Measurements from ENCODE around the gene C2orf92. TPM values are rescaled to one million over a fixed set of nuclear protein-coding genes. Genes with fewer than 3 reads are reported as not detected.
"Not testable (repeated sequence)": the region's sequence is repeated elsewhere in the genome, so short reads cannot be mapped to it uniquely, and the experiment has no call there.

C2orf92 gene
- 17.7 TPM for total RNA-seq

DNA sequence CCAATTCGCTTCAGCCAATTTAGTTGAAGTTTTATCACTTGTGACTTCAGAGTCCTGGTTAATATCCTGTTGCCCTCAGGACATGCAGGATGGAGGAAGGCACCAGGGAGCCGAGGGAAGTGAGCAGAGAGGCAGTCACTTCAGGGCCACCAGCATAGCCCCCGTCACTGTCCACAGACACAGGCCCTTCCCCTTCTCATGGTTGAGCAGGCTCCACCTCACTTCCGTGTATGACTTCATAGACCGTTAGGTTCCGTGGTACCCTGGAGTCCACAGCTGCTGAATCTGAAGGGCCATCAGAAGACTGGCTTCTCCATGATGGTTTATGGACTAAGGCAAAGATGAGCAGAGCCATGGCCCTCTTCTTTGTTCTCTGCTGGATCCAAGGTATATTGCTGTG lies at the start of gene C2orf92:
Gene C2orf92 (plus strand): TSS at position 266 of the 400 bp plus-strand sequence. CDS start 76 bp downstream, at position 342.
- ATAC-seq (no peak), DNase-seq (ENCODE audit: low spot score) (no peak)
- intact Hi-C loops (cut with DNase I), result no loop called here

DNA sequence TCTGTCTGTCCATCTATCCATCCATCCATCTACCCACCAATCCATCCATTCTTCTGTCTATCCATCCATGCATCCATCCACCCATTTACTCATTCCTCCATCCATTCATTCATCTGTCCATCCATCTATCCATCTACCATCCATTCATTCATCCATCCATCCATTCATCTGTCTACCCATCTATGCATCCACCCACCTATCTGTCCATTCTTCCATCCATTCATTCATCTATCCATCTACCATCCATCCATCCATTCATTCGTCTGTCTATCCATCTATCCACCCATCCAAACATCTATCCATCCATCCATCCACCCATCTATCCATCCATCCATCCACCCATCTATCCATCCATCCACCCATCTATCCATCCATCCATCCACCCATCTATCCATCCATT lies 49.0 kb upstream of the C2orf92 start:
- ATAC-seq; DNase-seq (ENCODE audit: low spot score); intact Hi-C loops (cut with DNase I): not testable (repeated sequence)

DNA sequence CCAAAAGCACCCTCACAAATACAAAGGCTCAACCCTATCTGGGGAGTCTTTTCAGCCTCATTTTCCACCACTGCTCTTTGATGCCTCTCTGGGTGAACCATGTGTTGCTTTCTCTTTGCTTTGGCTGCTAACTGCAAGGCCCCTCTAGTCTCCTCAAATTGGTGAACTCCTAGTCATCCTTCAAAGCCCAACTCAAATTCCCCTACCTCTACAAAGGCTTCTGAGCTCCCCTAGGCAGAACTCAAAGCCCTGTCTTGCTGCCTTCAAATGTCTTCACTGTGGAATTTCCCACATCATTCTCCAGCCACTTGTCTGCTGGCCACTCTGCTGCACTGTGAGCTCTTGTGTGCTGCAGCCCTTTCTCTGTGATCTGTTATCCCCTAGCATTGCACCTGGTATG lies 46.5 kb upstream of the C2orf92 start:
- DNase-seq (ENCODE audit: low spot score); intact Hi-C loops (cut with DNase I): not testable (repeated sequence)

DNA sequence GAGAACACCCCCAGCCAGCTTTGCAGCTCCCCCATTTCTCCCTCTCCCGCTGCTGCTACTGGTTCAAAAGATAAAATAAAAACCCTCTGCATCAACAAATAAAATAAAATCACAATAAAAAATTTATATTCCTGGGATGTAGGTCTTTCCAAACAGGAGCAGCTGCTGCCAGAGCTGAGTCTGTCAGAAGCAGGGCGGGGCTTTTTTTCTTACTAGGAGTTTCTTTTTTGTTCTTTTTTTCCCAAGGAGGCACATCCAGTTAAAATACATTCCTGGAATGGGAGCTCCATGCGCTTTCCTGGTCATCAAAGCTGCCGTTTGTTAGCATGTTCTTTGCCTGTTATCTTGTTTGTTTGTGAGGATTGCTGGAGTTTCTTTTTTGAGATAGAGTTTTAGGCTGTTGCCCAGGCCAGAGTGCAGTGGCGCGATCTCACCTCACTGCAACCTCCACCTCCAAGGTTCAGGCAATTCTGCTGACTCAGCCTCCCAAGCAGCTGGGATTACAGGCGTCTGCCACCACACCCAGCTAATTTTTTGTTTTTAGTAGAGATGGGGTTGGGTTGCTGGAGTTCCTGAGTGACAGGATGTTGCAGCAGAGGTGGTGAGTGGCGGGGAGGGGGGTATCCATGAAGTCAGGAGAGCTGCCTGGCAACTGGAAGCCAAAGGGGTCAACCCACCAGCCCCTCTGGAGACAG lies 44.0 kb upstream of the C2orf92 start:
- ATAC-seq; DNase-seq (ENCODE audit: low spot score); intact Hi-C loops (cut with DNase I): not testable (repeated sequence)

More for the DNA sequence above, 46.5 kb upstream of the C2orf92 start:
- ATAC-seq, result not testable (repeated sequence)

DNA sequence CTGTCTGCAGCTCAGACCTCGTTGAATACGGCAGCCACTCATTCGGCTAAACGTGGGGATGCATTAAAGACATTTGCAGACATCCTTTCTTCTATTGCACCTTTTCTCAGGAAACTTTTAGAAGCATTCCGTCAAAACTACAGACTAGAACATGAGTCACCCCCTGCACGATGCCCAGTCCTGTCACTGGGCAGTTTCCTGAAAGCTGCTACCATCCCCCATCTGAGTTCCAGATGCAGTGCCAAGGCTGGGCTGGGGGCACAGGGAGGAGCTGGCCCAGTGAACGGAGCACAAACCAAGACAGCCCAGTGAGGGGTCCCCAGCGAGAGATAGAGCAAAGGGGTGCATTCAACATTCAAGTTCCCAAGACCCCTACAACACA lies 43.5 kb upstream of the C2orf92 start:
- ATAC-seq; intact Hi-C loops (cut with DNase I); DNase-seq (ENCODE audit: low spot score): not testable (repeated sequence)

DNA sequence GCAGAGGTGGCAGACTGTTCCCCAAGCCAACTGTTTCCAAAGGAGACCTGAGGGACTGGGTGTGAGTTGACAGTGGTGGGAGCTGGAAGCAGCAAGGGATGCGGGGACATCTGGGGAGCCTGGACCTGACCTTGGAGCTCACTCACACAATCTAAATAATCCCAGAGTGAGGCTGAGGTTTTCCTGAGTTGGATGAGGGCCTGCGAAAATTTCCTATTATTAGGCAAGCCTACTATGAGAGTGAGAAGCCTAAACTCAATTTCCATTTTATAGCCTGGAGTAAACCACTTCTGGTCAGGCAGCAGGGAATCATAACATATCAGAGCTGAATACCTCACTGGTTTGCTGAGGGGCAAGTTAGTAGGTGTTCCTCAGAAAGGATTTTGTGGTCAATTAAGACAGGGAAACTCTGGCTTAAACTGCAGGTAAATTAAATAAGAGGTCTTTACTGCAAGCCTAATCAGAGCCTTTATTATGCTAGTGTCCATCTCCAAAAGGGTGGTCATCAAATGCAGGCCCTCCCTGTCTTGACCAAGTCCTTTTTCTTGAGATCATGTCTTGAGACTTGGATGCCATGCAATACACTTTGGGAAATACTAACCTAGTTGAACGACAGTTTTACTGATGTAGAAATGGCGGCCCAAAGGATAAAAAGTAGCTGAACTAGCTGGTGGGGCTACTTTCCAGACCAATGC lies 25.3 kb upstream of the C2orf92 start:
- no peak for ATAC-seq
- DNase-seq (ENCODE audit: low spot score), result no peak
- intact Hi-C loops (cut with DNase I), result no loop called here

DNA sequence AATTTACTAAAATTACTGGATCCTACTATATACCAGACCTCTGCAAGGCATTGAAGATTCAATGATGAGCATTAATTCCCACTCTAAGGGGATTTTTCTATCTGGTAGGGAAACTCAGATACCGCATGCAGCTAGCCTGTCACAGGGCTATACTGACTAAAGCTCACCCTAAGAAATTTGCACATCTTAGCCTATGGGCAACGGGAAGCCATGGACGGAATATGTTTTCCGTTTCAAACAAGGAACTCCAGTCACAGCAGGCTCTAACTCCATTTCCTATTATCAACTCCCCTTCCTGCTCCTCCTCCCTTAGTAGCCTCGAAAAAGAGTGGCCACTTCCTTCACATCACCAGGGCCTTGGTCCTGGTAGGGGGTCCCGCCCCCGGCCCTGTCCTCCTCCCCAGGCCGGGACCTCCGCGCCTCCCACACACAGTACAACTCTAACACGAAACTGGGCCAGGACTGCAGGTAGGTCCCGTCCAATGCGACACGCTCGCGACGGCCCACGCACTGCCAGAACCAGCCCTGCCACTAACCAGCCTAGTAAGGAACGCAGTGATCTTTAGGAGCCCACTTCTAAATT lies 24.3 kb upstream of the C2orf92 start:
- no peak for DNase-seq (ENCODE audit: low spot score)
- ATAC-seq, result peak; percentile 67

DNA sequence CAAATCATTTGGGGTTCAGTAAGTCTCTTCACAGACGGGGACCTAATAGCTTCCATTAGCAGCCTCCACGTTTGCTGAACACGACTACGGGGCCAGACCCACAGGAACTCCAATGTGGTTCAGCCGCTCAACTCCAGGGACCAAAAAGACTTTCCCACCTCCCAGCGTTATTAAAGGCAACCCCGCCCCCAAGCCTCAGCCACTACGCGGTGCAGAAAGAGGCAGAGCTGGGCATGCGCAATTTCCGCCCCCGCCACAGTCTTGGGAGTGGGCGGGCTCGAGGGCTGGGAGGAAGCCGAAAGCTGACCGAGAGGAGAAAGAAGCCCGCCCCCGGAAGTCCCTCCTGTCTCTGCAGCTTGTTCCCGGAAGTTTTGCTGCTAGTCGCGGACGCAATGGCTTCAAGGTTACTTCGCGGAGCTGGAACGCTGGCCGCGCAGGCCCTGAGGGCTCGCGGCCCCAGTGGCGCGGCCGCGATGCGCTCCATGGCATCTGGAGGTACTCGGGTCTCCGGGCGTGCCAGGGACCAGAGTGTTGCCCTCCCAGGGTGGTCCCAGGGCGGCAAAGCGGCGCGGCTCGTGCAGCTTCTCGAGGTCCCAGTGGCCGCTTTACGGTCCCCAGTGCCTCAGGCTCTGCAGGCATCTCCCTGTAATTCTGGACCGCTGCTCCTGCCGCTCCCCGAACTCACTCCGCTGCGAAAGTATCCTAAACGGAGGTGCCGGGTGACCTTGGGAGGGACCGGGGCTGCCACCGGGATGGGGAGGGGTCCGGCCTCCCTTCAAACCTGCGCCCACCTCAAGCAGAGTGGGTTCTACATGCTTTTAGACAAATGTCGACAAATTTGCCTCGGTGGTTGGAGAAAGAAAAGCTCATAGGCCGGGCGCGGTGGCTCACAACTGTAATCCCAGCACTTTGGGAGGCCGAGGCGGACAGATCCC lies 23.6 kb upstream of the C2orf92 start, which contains the start of gene COX5B:
Gene COX5B (plus strand): TSS at position 368 of the 935 bp plus-strand sequence. CDS start 25 bp downstream, at position 393.
- DNase-seq (ENCODE audit: low spot score) (peak; percentile 100), ATAC-seq (peak; percentile 100)
- intact Hi-C loops (cut with DNase I), result no loop called here

More for the DNA sequence above, 24.3 kb upstream of the C2orf92 start:
- intact Hi-C loops (cut with DNase I), result no loop called here

DNA sequence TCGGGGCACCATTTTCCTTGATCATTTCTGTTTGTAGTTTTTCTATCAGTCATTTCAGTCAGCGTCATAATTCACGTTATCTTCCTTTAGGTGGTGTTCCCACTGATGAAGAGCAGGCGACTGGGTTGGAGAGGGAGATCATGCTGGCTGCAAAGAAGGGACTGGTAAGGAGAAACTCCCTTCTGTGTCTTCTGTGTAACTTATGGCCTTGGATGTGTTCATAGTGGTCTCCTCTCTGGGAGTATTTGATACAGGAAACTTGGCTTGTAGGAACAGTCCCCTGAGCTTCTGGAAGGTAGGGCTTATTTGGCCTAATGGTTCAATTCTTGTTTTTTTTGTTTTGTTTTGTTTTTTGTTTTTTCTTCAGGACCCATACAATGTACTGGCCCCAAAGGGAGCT lies 22.5 kb upstream of the C2orf92 start:
- intact Hi-C loops (cut with DNase I), result no loop called here
- ATAC-seq (no peak), DNase-seq (ENCODE audit: low spot score) (no peak)

DNA sequence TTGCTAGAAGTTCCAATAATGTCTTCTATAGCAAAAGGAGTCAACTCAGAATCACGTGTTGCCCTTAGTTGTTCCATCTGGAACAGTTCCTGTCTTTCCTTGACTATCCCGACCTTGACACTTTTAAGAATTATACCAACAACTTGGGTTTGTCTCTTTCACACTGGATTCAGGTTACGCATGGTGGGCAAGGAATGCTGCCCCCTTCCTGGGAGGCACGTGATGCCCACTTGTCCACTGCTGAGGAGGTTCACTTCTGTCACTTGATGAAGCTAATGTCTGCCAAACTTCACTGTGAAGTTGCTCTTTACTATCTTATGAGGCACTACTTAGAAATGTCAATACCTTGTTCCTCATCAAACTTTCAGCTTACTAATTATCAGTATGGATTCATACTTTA lies 18.4 kb upstream of the C2orf92 start:
- intact Hi-C loops (cut with DNase I), result no loop called here
- ATAC-seq (no peak), DNase-seq (ENCODE audit: low spot score) (no peak)

DNA sequence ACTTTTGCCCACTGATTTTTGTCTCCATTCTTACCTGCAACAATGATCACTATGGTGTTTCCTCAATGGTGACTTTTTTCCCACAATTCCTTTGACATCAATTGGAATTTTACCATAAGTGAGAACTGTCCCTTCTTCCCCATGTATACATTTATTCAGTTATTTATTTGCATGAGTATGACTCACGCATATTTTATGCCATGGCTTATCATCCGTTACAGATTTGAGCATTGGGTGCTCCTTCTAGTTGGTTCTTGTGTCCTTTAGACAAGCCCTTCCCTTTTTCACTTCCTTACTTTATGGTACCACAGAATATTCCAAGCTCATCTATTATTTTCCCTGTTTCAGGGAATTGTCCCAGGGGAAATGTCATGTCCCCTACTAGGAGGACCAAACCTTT lies 16.0 kb upstream of the C2orf92 start:
- DNase-seq (ENCODE audit: low spot score) (no peak), ATAC-seq (no peak)
- intact Hi-C loops (cut with DNase I), result no loop called here

DNA sequence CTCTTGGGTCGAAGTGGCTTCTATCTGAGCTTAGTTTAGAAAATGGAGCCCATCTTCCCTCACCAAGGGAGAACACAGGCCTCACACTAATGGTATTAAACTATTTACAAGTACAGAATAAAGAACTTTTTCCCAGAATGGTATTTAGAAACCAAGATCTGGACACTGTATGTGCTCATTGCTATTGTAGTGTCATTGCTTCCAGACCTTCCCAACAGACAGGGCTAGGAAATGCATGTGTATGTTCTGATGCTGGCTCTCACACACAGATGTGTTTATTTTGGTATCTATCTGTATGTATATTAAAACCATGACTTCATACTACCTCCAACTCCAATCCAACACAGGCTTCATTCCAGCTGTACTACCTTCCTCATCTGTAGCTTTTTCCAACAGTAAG lies 15.6 kb upstream of the C2orf92 start:
- DNase-seq (ENCODE audit: low spot score) (no peak), ATAC-seq (no peak)
- intact Hi-C loops (cut with DNase I), result no loop called here

DNA sequence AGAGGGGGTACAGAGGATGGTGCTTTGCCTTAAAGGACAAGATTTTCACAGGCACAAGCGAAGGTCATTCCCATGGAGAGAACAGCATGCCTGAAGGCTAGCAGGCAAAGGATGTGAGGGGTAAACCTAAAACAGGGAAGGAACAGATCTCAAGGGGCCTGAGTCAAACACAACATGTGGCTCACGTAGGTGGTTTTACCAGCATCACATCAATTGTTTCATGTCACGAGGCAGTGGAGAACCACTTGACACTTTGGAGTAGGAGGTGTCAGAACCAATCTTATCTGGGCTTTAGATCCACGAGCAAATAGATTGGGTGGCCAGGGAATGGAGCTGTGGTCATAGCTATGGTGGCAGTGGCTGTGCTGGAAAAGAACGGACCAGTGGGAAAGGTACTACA lies 15.2 kb upstream of the C2orf92 start:
- intact Hi-C loops (cut with DNase I), result no loop called here
- ATAC-seq (no peak), DNase-seq (ENCODE audit: low spot score) (no peak)

DNA sequence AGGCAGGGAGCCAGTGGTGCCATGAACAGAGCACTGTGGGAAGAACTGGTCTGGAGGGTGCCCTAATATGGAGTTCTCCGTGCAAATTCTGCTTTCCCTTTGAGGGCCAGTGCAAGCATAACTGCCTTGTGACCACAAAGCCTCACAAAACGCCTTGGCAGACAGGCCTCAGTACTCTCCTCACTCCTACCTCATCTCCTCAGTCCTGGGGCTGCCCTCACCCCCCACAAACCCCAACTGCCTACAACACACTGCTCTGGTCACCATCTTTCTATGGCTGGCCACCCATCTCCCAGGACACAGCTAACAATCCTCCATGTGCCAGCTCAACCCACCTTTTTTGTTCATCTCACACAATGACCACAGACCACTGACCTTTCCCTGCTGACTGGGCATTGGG lies 14.7 kb upstream of the C2orf92 start:
- intact Hi-C loops (cut with DNase I), result no loop called here
- no peak for DNase-seq (ENCODE audit: low spot score)
- ATAC-seq, result no peak

DNA sequence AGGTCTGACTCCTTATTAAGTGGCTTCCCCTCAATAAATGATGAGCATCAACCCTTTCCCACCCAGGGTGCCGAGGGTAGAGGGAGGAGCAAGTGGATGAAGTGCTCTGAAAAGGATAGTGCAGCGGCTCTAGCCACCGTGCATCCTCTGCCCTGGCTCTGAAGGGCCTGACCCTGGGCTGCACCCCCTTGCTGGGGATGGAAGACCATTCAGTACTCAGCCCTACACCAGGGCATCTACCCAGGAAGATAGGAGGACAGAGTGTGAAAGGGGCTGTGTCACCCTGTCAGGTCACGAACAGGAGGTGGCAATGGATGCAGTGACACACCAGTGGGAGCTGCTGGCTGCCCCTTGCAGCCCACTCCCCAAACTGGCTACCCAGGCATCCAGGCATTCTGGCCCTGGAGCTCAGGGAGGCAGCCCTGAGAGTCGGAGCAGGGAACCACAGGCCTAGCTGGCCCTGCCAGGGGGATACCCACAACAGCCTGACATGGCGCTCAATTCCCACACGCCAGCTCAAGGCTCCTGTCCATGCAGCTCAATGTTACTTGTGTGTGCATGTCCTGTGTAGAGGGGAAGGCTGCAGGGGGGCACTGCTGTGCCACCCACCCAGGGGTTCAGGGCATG lies 13.3 kb upstream of the C2orf92 start:
- no peak for DNase-seq (ENCODE audit: low spot score)
- ATAC-seq, result no peak
- intact Hi-C loops (cut with DNase I), result no loop called here

DNA sequence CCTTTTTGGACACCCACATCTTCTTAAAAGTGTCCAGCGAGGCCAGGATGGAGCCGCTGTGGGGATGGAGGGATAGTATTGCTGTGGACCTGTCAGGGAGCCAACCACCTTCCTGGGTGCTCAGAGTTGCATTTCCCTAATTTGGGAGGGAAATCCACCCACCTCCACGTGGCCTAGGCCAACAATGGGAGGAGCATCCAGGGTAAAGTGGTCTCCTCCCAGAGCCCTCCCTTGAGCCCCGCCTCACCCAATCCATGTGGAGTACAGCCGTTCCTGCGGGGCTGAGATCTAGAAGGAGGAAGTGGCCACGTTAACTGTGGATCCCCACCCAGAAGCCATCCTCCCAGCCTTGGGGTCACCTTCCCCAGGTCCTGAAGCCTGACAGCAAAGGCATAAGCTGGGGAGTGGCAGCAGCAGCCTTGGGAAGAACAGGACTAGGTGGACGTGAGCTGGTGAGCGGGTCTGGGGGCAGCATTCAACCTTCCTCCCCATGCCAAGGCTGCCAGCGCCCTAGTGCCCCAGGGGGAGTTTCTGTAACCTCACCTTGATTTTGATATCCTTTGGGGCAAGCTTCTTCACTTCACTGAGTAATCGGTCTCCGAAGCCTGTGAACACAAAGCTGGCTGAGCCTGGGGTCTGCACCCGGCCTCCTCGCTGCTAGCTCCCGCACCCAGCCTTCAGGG lies 12.5 kb upstream of the C2orf92 start:
- DNase-seq (ENCODE audit: low spot score), result no peak
- intact Hi-C loops (cut with DNase I), result no loop called here
- ATAC-seq, result peak; percentile 7

DNA sequence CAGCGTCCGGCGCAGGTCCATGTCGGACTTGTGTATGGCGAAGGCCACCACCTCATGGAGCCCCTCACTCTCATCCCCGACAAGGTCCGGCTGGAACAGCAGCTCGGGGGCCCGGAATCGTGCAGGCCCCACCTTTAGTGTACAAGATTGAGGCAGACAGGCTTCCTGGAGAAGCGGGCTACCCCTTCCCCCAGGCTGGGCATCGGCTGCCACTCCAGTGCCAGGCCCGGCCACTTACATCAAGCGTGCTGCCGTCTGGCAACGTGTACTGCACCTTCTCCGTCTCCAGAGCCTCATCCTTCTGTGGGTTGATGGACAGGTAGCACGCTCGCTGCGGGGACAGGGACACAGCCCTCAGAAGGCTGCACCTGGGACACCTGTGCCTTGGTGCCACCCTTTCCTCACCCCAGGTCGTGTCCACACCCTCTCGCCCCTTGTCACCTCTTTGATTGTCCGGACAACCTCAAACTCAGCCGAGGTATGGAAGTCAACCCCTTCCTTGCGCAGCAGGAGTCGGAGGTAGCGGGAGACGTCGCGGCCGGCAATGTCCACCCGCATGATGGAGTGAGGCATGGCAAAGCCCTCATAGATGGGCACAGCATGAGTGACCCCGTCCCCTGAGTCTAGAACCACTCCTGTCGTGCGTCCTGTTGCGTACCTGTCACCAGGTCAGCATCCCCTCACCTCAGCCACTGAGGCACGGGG lies 11.4 kb upstream of the C2orf92 start:
- DNase-seq (ENCODE audit: low spot score) (no peak), ATAC-seq (no peak)
- intact Hi-C loops (cut with DNase I), result no loop called here
